RCC 7860 (cell line): ENCODE data around the gene BAG3.
A peak's percentile ranks its signal among the peaks of the same experiment; 100 is the strongest.

Source experiments
- DNase-seq: peaks from one replicate; pipeline ENCODE4 v3.0.0-alpha.2; 2015; ENCODE audit warnings: low spot score
- FAIRE-seq: peaks from 2 replicates; lab custom pipeline; 2012; peaks lifted over from hg19 to GRCh38; lab: Jason Lieb, UNC

Gene BAG3

DNA sequence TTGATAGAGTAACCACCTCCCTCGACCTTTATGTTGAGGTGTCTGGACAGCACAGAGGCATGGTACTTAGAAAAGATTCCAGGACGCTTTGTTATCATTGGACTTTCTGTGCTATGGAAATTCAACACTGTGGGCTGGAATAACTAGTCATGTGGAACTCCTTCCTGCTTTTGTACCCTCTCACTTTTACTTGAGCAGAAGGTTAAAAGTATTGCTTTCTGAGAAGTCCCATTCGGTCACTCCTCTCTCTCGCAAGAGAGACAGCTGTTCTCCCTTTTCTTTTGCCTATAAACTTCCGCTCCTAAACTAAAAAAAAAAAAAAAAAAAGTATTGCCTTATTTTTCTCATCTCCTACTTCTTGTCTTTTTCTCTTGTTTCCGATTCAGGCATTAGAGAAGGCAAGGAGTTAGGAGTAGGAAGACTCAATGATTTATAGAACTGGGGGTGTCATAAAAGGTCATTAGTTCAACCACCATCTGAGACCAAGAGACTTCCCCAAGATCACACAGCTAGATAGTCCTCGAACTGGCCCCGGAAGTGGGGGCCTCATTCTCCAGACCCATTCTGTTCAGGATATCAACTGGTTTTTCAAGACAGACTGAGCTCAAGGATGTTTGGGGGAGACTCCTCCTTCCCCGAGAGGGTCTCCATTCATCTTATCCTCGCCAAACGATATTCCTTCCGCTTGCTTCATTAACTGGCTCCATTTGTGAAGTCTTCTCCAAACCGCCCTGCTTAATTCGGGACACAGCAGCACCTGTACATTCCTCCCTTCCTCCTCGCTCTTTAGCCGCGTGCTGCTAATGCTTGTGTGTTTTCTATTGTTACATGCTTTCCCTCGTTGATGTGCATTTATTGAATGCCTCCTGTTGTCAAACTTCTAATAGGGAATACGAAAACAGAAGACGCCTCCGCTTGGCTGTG, 73.7 kb downstream of the BAG3 start:
- peak; percentile 56 for DNase-seq
- FAIRE-seq, result peak; percentile 58

DNA sequence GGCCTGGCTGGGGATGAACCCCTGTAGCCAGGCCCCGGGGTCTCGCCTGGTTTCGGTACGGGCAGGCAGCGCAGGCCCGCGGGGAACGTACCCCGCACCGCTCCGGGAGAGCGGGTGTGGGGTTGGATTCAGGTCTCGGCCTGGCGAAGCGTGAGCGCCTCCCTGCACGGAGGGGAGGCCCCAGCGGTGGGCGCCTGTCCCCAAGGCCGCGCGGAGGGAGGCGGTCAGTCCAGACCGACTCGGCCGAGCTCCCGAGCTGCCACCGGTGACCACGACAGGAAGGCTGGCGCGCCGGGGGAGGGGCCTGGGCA, 74.3 kb downstream of the BAG3 start:
- FAIRE-seq, result no peak
- DNase-seq, result no peak

DNA sequence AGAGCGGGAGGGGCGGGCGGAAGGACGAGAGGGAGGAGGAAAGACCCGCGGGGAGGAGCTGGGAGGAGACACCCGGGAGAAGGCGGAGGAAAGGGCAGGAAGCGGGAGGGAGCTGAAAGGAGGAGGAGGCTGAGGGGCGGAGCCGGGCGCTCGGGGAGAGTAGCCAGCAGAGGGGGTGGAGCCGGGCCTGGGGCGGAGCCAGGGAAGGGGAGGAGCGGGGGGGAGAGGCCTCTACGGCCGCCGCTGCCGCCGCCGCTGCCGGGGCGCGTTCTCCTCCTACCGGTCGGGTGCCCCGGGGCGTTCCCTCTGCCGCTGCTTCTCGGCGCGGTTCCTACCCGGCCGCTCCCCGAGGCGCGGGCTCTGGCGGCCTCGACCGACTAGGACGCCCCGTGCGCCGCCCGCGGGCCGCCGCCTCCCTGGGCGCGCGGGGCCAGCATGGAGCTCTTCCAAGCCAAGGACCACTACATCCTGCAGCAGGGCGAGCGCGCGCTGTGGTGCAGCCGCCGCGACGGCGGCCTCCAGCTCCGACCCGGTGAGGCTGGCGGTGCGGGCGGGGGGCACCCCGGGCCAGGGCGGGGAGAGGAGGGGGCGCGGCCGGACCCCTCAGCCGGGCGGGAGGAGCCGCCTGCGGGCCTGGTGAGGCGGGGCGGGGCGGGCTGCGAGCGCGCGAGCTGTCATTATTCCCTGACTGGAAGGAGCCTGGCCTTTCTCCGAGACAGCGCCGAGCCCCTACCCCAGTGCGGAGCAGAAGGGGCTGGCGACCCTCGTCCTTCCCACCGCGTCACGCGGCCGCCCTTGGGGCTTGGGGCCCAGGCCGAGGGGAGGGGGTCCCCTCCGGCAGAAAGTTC, 74.9 kb downstream of the BAG3 start, which contains the start of gene INPP5F:
Gene INPP5F, plus strand, starts transcription at position 223 of the 848 bp plus-strand sequence. Its CDS starts 213 bp downstream, at position 436.
- FAIRE-seq, result peak; percentile 72

DNA sequence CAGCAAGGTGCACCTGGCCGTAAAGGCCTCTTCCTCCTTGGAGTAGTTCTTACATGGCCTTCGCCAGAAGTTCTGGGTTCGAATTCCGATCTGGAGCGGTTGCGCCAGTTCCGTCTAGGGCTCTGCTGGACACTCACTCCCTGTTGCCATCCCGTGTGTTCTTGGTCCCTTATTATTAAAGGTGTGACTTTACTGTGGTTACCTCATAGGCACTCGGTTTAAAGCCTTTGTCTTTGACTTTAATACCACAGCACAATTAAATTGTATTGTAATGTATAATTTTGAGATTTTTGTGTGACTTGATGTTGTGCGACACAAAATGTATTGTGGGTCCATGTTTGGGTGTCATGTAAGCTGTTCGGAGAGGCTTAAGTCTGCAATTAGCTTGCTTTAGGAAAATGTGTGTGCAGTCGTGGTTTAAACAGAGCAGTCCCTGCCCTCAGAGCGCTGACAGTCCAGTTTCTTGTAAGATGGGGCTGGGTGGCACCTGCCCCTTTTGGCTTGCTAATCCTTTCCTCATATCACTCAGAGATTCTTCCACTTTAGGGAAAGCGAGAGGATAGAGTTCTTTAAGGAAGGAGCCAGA, 75.6 kb downstream of the BAG3 start:
- no peak for DNase-seq
- FAIRE-seq, result no peak

More for the DNA sequence above, 74.9 kb downstream of the BAG3 start, which contains the start of gene INPP5F:
- peak; percentile 95 for DNase-seq
